ENCODE results near the gene ABTB2. TPM values are rescaled to one million over a fixed set of nuclear protein-coding genes. Genes with fewer than 3 reads are reported as not detected.

Gene ABTB2
- total and polyA plus RNA-seq, 9 of the 15 experiments (the other 6 are each of a cell fraction or from before 2014, with no cell fraction given) = 0.03 to 0.18 (median 0.12) TPM; not detected in 2

DNA sequence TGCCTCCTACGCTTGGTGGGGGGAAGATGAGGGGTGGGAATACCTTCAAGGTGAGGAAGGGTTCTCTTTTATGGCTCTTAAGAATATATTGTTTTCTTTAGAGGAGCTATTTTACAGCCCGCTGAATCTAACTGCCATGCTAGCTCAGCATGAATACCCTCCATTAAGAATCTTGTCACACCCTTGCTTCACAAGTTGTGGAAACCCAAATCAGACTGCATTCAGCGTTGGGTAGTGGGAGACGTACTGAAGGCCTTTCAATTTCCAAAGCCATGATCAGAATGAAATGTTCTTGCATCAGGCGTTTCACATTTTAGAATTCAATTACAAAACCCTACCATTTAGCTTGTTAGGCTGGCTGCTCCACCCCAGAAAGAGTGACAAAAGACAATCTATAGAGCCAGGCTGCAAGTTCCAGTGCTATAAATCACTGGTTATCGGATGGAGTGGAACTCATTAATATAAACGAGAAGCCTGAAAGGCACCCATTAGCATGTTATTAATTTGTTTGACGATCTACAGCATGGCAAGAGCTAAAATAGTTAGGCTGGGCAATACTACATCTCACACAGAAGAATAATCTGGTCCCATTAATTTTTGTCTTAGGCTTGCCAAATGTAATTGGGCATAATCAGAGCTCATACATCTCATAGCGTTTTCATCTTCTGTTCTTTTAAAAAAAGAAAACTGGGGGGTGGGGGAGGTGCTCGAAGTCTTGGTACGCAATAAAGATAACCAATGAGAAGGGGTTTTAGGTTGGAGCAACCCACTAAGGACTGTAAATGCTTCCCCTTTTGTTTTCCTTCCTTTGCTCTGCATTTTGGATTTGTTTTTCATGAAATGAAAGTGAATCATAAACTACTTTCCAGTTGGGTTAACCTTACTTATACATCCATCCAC is 57.5 kb downstream of the ABTB2 start:
- in situ Hi-C loops (cut with MboI) (no loop called here), intact Hi-C loops (cut with micrococcal nuclease) (no loop called here)
- BruUV-seq (replicated peaks) = no TSS peak
- Histone ChIP-seq H3K36me3 (ENCODE audit: control insufficient read depth, insufficient read depth, low read length) (no peaks in the 10 kb centered on the region), H3K4me2 (ENCODE audit: insufficient read depth, low read length) (no peak overlapping the region), H3K27me3 (ENCODE audit: control insufficient read depth in 2 of 2, insufficient read depth in 2 of 2, low read length in 2 of 2) (peaks cover 16 to 28% of the 10 kb centered on the region in 2 experiments; a peak in 4 of 5 replicates), H3K9me1 (ENCODE audit: control insufficient read depth, insufficient read depth, low read length) (no peaks in the 10 kb centered on the region), H3K9me3 (replicated peaks; ENCODE audit: control insufficient read depth, insufficient read depth, low read depth, low read length) (no peaks in the 10 kb centered on the region), H3K4me3 (no peak overlapping the region), H3K27ac (ENCODE audit: extremely low read depth, low read depth, low read length) (no peak overlapping the region), H3K4me1 (replicated peaks in 1 of 2; ENCODE audit: control insufficient read depth in 2 of 2, insufficient read depth in 2 of 2, low read length in 2 of 2) (no peaks in the 10 kb centered on the region), H3K9ac (ENCODE audit: insufficient read depth in 1 of 2, low read depth in 2 of 2, low read length in 2 of 2) (no peak overlapping the region), H2AFZ (ENCODE audit: low read depth, low read length) (no peak overlapping the region), H4K20me1 (replicated peaks; ENCODE audit: control insufficient read depth, insufficient read depth, low read length) (no peaks in the 10 kb centered on the region), H3K79me2 (ENCODE audit: control insufficient read depth, insufficient read depth, low read length) (no peaks in the 10 kb centered on the region)
- no peak for DNase-seq (ENCODE audit: extremely low read depth in 1 of 4, low spot score in 3 of 4)
- no peak for ATAC-seq
- ChIA-PET POLR2A (interaction anchor here (0.9 to 1.5 kb wide), 5 partner anchors 9 to 103 kb away, joined by 3 to 7 read pairs (median 3); no protein-coding TSS in a partner anchor), CTCF (ENCODE audit: low intra/inter-chr PET ratio) (no interaction called here)
- no peak for FAIRE-seq
- WGBS (ENCODE audit: insufficient coverage, low coverage, missing lambda C conversion rate) = 1% methylated on average over 11 of the region's 11 CpGs
- TF ChIP-seq, protein P1, sequence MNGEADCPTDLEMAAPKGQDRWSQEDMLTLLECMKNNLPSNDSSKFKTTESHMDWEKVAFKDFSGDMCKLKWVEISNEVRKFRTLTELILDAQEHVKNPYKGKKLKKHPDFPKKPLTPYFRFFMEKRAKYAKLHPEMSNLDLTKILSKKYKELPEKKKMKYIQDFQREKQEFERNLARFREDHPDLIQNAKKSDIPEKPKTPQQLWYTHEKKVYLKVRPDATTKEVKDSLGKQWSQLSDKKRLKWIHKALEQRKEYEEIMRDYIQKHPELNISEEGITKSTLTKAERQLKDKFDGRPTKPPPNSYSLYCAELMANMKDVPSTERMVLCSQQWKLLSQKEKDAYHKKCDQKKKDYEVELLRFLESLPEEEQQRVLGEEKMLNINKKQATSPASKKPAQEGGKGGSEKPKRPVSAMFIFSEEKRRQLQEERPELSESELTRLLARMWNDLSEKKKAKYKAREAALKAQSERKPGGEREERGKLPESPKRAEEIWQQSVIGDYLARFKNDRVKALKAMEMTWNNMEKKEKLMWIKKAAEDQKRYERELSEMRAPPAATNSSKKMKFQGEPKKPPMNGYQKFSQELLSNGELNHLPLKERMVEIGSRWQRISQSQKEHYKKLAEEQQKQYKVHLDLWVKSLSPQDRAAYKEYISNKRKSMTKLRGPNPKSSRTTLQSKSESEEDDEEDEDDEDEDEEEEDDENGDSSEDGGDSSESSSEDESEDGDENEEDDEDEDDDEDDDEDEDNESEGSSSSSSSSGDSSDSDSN (IDR thresholded peaks at IDR 0.05; ENCODE audit: borderline replicate concordance in 1 of 2, low read depth in 2 of 2, low read length in 2 of 2) = no peak
- TF ChIP-seq TCF3 (CRISPR knock-in tag; IDR thresholded peaks at IDR 0.05) (no peak), JUND (IDR thresholded peaks at IDR 0.05; ENCODE audit: borderline replicate concordance, low read depth, low read length) (no peak), JUND (tag; IDR thresholded peaks at IDR 0.05; ENCODE audit: borderline replicate concordance, low read depth, low read length) (no peak), RNF2 (IDR thresholded peaks at IDR 0.05) (no peak), ZNF175 (CRISPR knock-in tag; IDR thresholded peaks at IDR 0.05; ENCODE audit: low read depth) (no peak), ZKSCAN3 (CRISPR knock-in tag; IDR thresholded peaks at IDR 0.05) (no peak), RBM22 (IDR thresholded peaks at IDR 0.05; ENCODE audit: low read depth, low read length, poor library complexity, severe bottlenecking) (no peak), FOSL1 (tag; conservative IDR thresholded peaks at IDR 0.05) (no peak), ZNF316 (IDR thresholded peaks at IDR 0.05) (no peak), ERF (CRISPR knock-in tag; IDR thresholded peaks at IDR 0.05) (no peak), XRCC5 (IDR thresholded peaks at IDR 0.05; ENCODE audit: low read depth, low read length) (no peak), PRMT5 (CRISPR knock-in tag; IDR thresholded peaks at IDR 0.05) (no peak)
- TF ChIP-seq, protein P2, sequence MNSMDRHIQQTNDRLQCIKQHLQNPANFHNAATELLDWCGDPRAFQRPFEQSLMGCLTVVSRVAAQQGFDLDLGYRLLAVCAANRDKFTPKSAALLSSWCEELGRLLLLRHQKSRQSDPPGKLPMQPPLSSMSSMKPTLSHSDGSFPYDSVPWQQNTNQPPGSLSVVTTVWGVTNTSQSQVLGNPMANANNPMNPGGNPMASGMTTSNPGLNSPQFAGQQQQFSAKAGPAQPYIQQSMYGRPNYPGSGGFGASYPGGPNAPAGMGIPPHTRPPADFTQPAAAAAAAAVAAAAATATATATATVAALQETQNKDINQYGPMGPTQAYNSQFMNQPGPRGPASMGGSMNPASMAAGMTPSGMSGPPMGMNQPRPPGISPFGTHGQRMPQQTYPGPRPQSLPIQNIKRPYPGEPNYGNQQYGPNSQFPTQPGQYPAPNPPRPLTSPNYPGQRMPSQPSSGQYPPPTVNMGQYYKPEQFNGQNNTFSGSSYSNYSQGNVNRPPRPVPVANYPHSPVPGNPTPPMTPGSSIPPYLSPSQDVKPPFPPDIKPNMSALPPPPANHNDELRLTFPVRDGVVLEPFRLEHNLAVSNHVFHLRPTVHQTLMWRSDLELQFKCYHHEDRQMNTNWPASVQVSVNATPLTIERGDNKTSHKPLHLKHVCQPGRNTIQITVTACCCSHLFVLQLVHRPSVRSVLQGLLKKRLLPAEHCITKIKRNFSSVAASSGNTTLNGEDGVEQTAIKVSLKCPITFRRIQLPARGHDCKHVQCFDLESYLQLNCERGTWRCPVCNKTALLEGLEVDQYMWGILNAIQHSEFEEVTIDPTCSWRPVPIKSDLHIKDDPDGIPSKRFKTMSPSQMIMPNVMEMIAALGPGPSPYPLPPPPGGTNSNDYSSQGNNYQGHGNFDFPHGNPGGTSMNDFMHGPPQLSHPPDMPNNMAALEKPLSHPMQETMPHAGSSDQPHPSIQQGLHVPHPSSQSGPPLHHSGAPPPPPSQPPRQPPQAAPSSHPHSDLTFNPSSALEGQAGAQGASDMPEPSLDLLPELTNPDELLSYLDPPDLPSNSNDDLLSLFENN (IDR thresholded peaks at IDR 0.05; ENCODE audit: low read depth in 2 of 2, low read length in 2 of 2) = no peak
- TF ChIP-seq, protein P3, sequence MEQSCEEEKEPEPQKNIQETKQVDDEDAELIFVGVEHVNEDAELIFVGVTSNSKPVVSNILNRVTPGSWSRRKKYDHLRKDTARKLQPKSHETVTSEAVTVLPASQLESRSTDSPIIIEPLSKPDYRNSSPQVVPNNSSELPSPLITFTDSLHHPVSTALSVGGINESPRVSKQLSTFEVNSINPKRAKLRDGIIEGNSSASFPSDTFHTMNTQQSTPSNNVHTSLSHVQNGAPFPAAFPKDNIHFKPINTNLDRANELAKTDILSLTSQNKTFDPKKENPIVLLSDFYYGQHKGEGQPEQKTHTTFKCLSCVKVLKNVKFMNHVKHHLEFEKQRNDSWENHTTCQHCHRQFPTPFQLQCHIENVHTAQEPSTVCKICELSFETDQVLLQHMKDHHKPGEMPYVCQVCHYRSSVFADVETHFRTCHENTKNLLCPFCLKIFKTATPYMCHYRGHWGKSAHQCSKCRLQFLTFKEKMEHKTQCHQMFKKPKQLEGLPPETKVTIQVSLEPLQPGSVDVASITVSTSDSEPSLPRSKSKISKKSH (CRISPR knock-in tag; IDR thresholded peaks at IDR 0.05) = no peak

All from K562 (cell line).